Naive B cell (primary cell): Measurements from ENCODE around the gene RUVBL2. TPM values are rescaled to one million over a fixed set of nuclear protein-coding genes. Genes with fewer than 3 reads are reported as not detected.

Experiments
- ATAC-seq, 2 donors: fragments of 150-1000 bp; cut with Tn5 transposase; 2 replicates each; pipeline ENCODE4 v1.10.0; 2021; ENCODE audit warnings: low read depth in 2 of 2, mild to moderate bottlenecking in 2 of 2, moderate library complexity in 2 of 2
- DNase-seq: peaks from one replicate; pipeline ENCODE4 v3.0.0; 2022
- H3K27ac Mint-ChIP-seq, 6 donors: one replicate each; pipeline ENCODE4 v1.8.0; 2020 to 2022; ENCODE audit warnings: mild to moderate bottlenecking in 6 of 6, mixed read lengths in 6 of 6, moderate library complexity in 5 of 6, inconsistent platforms in 2 of 6
- H3K27me3 Mint-ChIP-seq, 3 donors: one replicate each; pipeline ENCODE4 v1.8.0; 2021 to 2022; ENCODE audit warnings: mixed read lengths in 3 of 3, mild to moderate bottlenecking in 1 of 3
- H3K36me3 Mint-ChIP-seq, 2 donors: one replicate each; pipeline ENCODE4 v1.8.0; 2020 to 2022; ENCODE audit warnings: mixed read lengths in 2 of 2, inconsistent platforms in 1 of 2, mild to moderate bottlenecking in 1 of 2
- H3K4me1 Mint-ChIP-seq, 3 donors: one replicate each; pipeline ENCODE4 v1.8.0; 2020 to 2022; ENCODE audit warnings: mixed read lengths in 3 of 3, inconsistent platforms in 1 of 3, mild to moderate bottlenecking in 1 of 3, moderate library complexity in 1 of 3
- H3K4me3 Mint-ChIP-seq, 8 donors: one replicate each; pipeline ENCODE4 v1.8.0; 2020 to 2022; ENCODE audit warnings: mild to moderate bottlenecking in 8 of 8, mixed read lengths in 8 of 8, moderate library complexity in 8 of 8, inconsistent platforms in 2 of 8
- H3K9me3 Mint-ChIP-seq, 7 donors: one replicate each; pipeline ENCODE4 v1.8.0; 2020 to 2022; ENCODE audit warnings: mixed read lengths in 7 of 7, mild to moderate bottlenecking in 5 of 7, inconsistent platforms in 2 of 7, moderate library complexity in 1 of 7
- polyA plus RNA-seq, 6 donors: library from polyadenylated mRNA; unstranded; fragments of 300-500 nt; fragmentation: Illumina TruSeq; gene quantifications; one replicate each; pipeline ENCODE4 v1.2.3, GENCODE V29; 2021; ENCODE audit warnings: low read depth in 6 of 6

Gene RUVBL2
- polyA plus RNA-seq, result 10 to 100 TPM; 39.7 to 63.2 (median 50.0) TPM

- peak within 1 kb of the TSS; percentile 89 to 100 (median 96) for H3K4me3 Mint-ChIP-seq
- no peaks in the 10 kb centered on the region for H3K27me3 Mint-ChIP-seq
- peaks cover 39 to 49% (median 46%) of the 10 kb centered on the region in 3 donors for H3K4me1 Mint-ChIP-seq
- H3K9me3 Mint-ChIP-seq, result peaks cover 0 to 2% (median 0%) of the 10 kb centered on the region in 7 donors
- peak; percentile 89 to 90 for ATAC-seq
- H3K36me3 Mint-ChIP-seq, result peaks cover 6 to 9% of the 10 kb centered on the region in 2 donors
- H3K27ac Mint-ChIP-seq, result peak within 1 kb of the TSS; percentile 93 to 99 (median 98)
- peak; percentile 99 for DNase-seq
Measured at GRCh38 chr19:48993175-48994034, at the start of gene RUVBL2, which contains the start of gene GYS1. RUVBL2 (plus strand) TSS chr19:48993887; CDS start chr19:48993912, 25 bp downstream. GYS1 (minus strand) TSS chr19:48993309; CDS start chr19:48993112, 197 bp downstream.

GRCh38 chr19:48945415-48945814 lies 48.3 kb upstream of the RUVBL2 start:
- H3K36me3 Mint-ChIP-seq, result no peaks in the 10 kb centered on the region
- no peaks in the 10 kb centered on the region for H3K27me3 Mint-ChIP-seq
- no peaks in the 10 kb centered on the region for H3K4me1 Mint-ChIP-seq
- ATAC-seq (no peak), DNase-seq (no peak)
- no peak overlapping the region for H3K4me3 Mint-ChIP-seq
- H3K27ac Mint-ChIP-seq, result no peak overlapping the region
- H3K9me3 Mint-ChIP-seq, result peaks cover 0 to 14% (median 7%) of the 10 kb centered on the region in 7 donors

- H3K9me3 Mint-ChIP-seq, result peaks cover 0 to 14% (median 7%) of the 10 kb centered on the region in 7 donors
- H3K4me3 Mint-ChIP-seq, result no peak overlapping the region
- no peaks in the 10 kb centered on the region for H3K36me3 Mint-ChIP-seq
- H3K4me1 Mint-ChIP-seq, result no peaks in the 10 kb centered on the region
- DNase-seq, result no peak
- H3K27me3 Mint-ChIP-seq, result no peaks in the 10 kb centered on the region
- H3K27ac Mint-ChIP-seq, result peak overlapping the region in 1 of 6 donors; percentile 84
- no peak for ATAC-seq
Measured at GRCh38 chr19:48945817-48946216, 47.9 kb upstream of the RUVBL2 start.

- DNase-seq, result no peak
- H3K4me1 Mint-ChIP-seq, result no peaks in the 10 kb centered on the region
- H3K36me3 Mint-ChIP-seq, result no peaks in the 10 kb centered on the region
- no peak overlapping the region for H3K4me3 Mint-ChIP-seq
- peaks cover 0 to 13% (median 7%) of the 10 kb centered on the region in 7 donors for H3K9me3 Mint-ChIP-seq
- no peaks in the 10 kb centered on the region for H3K27me3 Mint-ChIP-seq
- ATAC-seq, result no peak
- no peak overlapping the region for H3K27ac Mint-ChIP-seq
Measured at GRCh38 chr19:48946463-48947257, 47.0 kb upstream of the RUVBL2 start.

GRCh38 chr19:48947258-48947542 lies 46.5 kb upstream of the RUVBL2 start:
- Mint-ChIP-seq H3K27ac (no peak overlapping the region), H3K36me3 (no peaks in the 10 kb centered on the region), H3K4me1 (no peaks in the 10 kb centered on the region), H3K27me3 (no peaks in the 10 kb centered on the region), H3K4me3 (no peak overlapping the region), H3K9me3 (peaks cover 0 to 13% (median 7%) of the 10 kb centered on the region in 7 donors)
- no peak for ATAC-seq
- DNase-seq, result no peak

- no peak overlapping the region for H3K27ac Mint-ChIP-seq
- ATAC-seq, result no peak
- no peak overlapping the region for H3K4me3 Mint-ChIP-seq
- peaks cover 0 to 13% (median 7%) of the 10 kb centered on the region in 7 donors for H3K9me3 Mint-ChIP-seq
- no peaks in the 10 kb centered on the region for H3K36me3 Mint-ChIP-seq
- peaks cover 3 to 6% (median 5%) of the 10 kb centered on the region in 3 donors for H3K4me1 Mint-ChIP-seq
- no peaks in the 10 kb centered on the region for H3K27me3 Mint-ChIP-seq
- no peak for DNase-seq
Measured at GRCh38 chr19:48950159-48950558, 43.5 kb upstream of the RUVBL2 start.

- Mint-ChIP-seq H3K27me3 (no peaks in the 10 kb centered on the region), H3K9me3 (peaks cover 0 to 13% (median 7%) of the 10 kb centered on the region in 7 donors), H3K4me1 (peaks cover 10 to 14% (median 14%) of the 10 kb centered on the region in 3 donors), H3K27ac (peak overlapping the region in 1 of 6 donors; percentile 38), H3K36me3 (no peaks in the 10 kb centered on the region), H3K4me3 (no peak overlapping the region)
- DNase-seq (no peak), ATAC-seq (no peak)
Measured at GRCh38 chr19:48950830-48951519, 42.7 kb upstream of the RUVBL2 start.

- DNase-seq (no peak), ATAC-seq (no peak)
- H3K27me3 Mint-ChIP-seq, result no peaks in the 10 kb centered on the region
- peaks cover 0 to 6% (median 3%) of the 10 kb centered on the region in 7 donors for H3K9me3 Mint-ChIP-seq
- H3K4me3 Mint-ChIP-seq, result peak overlapping the region in 7 of 8 donors; percentile 0 to 95 (median 47)
- H3K27ac Mint-ChIP-seq, result peak overlapping the region in 1 of 6 donors; percentile 71
- H3K4me1 Mint-ChIP-seq, result peaks cover 19 to 30% (median 29%) of the 10 kb centered on the region in 3 donors
- H3K36me3 Mint-ChIP-seq, result peaks cover 0 to 7% of the 10 kb centered on the region in 2 donors
Measured at GRCh38 chr19:48953141-48953540, 40.5 kb upstream of the RUVBL2 start.

GRCh38 chr19:48953990-48954594 lies 39.6 kb upstream of the RUVBL2 start:
- Mint-ChIP-seq H3K9me3 (no peaks in the 10 kb centered on the region), H3K36me3 (peaks cover 0 to 7% of the 10 kb centered on the region in 2 donors), H3K4me1 (peaks cover 23 to 35% (median 30%) of the 10 kb centered on the region in 3 donors), H3K27me3 (no peaks in the 10 kb centered on the region), H3K4me3 (peak overlapping the region; percentile 87 to 95 (median 93)), H3K27ac (peak overlapping the region; percentile 81 to 95 (median 90))
- no peak for DNase-seq
- ATAC-seq, result no peak

GRCh38 chr19:48954595-48955307 lies 38.9 kb upstream of the RUVBL2 start, which contains the start of gene BAX:
BAX (plus strand) TSS chr19:48954875; CDS start chr19:48954929, 54 bp downstream.
- peak within 1 kb of the TSS; percentile 81 to 95 (median 90) for H3K27ac Mint-ChIP-seq
- peaks cover 0 to 7% of the 10 kb centered on the region in 2 donors for H3K36me3 Mint-ChIP-seq
- no peaks in the 10 kb centered on the region for H3K27me3 Mint-ChIP-seq
- peaks cover 23 to 35% (median 32%) of the 10 kb centered on the region in 3 donors for H3K4me1 Mint-ChIP-seq
- H3K9me3 Mint-ChIP-seq, result no peaks in the 10 kb centered on the region
- peak within 1 kb of the TSS; percentile 87 to 95 (median 93) for H3K4me3 Mint-ChIP-seq
- DNase-seq (peak; percentile 77), ATAC-seq (peak; percentile 92 to 94)

- DNase-seq, result no peak
- H3K4me3 Mint-ChIP-seq, result peak overlapping the region; percentile 86 to 95 (median 92)
- ATAC-seq, result no peak
- H3K27me3 Mint-ChIP-seq, result no peaks in the 10 kb centered on the region
- H3K36me3 Mint-ChIP-seq, result peaks cover 0 to 7% of the 10 kb centered on the region in 2 donors
- no peaks in the 10 kb centered on the region for H3K9me3 Mint-ChIP-seq
- peaks cover 23 to 35% (median 32%) of the 10 kb centered on the region in 3 donors for H3K4me1 Mint-ChIP-seq
- peak overlapping the region in 5 of 6 donors; percentile 47 to 90 (median 87) for H3K27ac Mint-ChIP-seq
Measured at GRCh38 chr19:48955308-48955958, 38.3 kb upstream of the RUVBL2 start.
